SK-N-SH treated with all-trans-retinoic acid at 6 μM for 48 hours (cell line): ENCODE results near the gene ZNF768.

Source experiments
- ATAC-seq: fragments of 200-7000 bp; cut with Tn5 transposase; 3 replicates; pipeline ENCODE4 v1.9.1; 2020; ENCODE audit warnings: mild to moderate bottlenecking, moderate library complexity
- CSDC2 ChIP-seq: fragments of 250-450 bp; sonication (Bioruptor Pico); IDR thresholded peaks from 2 replicates; pipeline ENCODE4 v1.5.0; 2020; ENCODE audit warnings: mild to moderate bottlenecking, moderate library complexity
- ESRRG ChIP-seq: fragments of 250-450 bp; sonication (Bioruptor Pico); IDR thresholded peaks from 2 replicates; pipeline ENCODE4 v1.6.1; 2021; ENCODE audit warnings: mild to moderate bottlenecking
- GLIS3 ChIP-seq: fragments of 250-450 bp; sonication (Bioruptor Pico); IDR thresholded peaks from 2 replicates; pipeline ENCODE4 v1.5.0; 2020; ENCODE audit warnings: mild to moderate bottlenecking, moderate library complexity
- ISL1 ChIP-seq: fragments of 250-450 bp; sonication (Bioruptor Pico); IDR thresholded peaks from 2 replicates; pipeline ENCODE4 v2.1.2; 2022; ENCODE audit warnings: mild to moderate bottlenecking, moderate library complexity
- OSR1 ChIP-seq: fragments of 250-450 bp; sonication (Bioruptor Pico); IDR thresholded peaks from 2 replicates; pipeline ENCODE4 v1.8.0; 2022; ENCODE audit warnings: moderate library complexity, mild to moderate bottlenecking, inconsistent platforms
- PPARA ChIP-seq: fragments of 250-450 bp; sonication (Bioruptor Pico); IDR thresholded peaks from 2 replicates; pipeline ENCODE4 v1.5.0; 2020; ENCODE audit warnings: mild to moderate bottlenecking, borderline replicate concordance
- RARB ChIP-seq: fragments of 250-450 bp; sonication (Bioruptor Pico); IDR thresholded peaks from 2 replicates; pipeline ENCODE4 v1.8.0; 2021; ENCODE audit warnings: mild to moderate bottlenecking, moderate library complexity
- SNAI2 ChIP-seq: fragments of 250-450 bp; sonication (Bioruptor Pico); IDR thresholded peaks from 2 replicates; pipeline ENCODE4 v1.5.0; 2020; ENCODE audit warnings: mild to moderate bottlenecking, moderate library complexity
- TCF4 ChIP-seq: fragments of 250-450 bp; sonication (Bioruptor Pico); IDR thresholded peaks from 2 replicates; pipeline ENCODE4 v1.8.0; 2021; ENCODE audit warnings: mild to moderate bottlenecking, moderate library complexity, borderline replicate concordance
- TOX ChIP-seq: fragments of 250-450 bp; sonication (Bioruptor Pico); IDR thresholded peaks from 2 replicates; pipeline ENCODE4 v1.8.0; 2021; ENCODE audit warnings: mild to moderate bottlenecking, moderate library complexity, borderline replicate concordance
- ZC3H10 ChIP-seq: fragments of 250-450 bp; sonication (Bioruptor Pico); IDR thresholded peaks from 2 replicates; pipeline ENCODE4 v1.5.1; 2021; ENCODE audit warnings: mild to moderate bottlenecking, moderate library complexity
- ZFP3 ChIP-seq: fragments of 250-450 bp; sonication (Bioruptor Pico); IDR thresholded peaks from 2 replicates; pipeline ENCODE4 v1.5.0; 2020; ENCODE audit warnings: mild to moderate bottlenecking, moderate library complexity
- ZFP30 ChIP-seq: fragments of 450-650 bp; formaldehyde crosslinking; IDR thresholded peaks from 2 replicates; pipeline ENCODE4 v1.5.0; 2022; ENCODE audit warnings: mild to moderate bottlenecking, moderate library complexity
- ZNF565 ChIP-seq: fragments of 450-650 bp; formaldehyde crosslinking; conservative IDR thresholded peaks from 2 replicates; pipeline ENCODE4 v1.5.0; 2020; ENCODE audit warnings: low read depth, mild to moderate bottlenecking, moderate library complexity
- ZNF70 ChIP-seq: fragments of 450-650 bp; formaldehyde crosslinking; IDR thresholded peaks from 2 replicates; pipeline ENCODE4 v1.5.0; 2020; ENCODE audit warnings: mild to moderate bottlenecking, moderate library complexity
- ZNF8 ChIP-seq: fragments of 450-650 bp; formaldehyde crosslinking; IDR thresholded peaks from 2 replicates; pipeline ENCODE4 v1.5.0; 2020; ENCODE audit warnings: mild to moderate bottlenecking, moderate library complexity
- TF ChIP-seq, protein P1 (sequence below): fragments of 250-450 bp; sonication (Bioruptor Pico); IDR thresholded peaks from 2 replicates; pipeline ENCODE4 v1.8.0; 2020; ENCODE audit warnings: mild to moderate bottlenecking, moderate library complexity, borderline replicate concordance
- TF ChIP-seq, protein P2 (sequence below): fragments of 250-450 bp; sonication (Bioruptor Pico); IDR thresholded peaks from 2 replicates; pipeline ENCODE4 v1.5.1; 2020; ENCODE audit warnings: low read depth, mild to moderate bottlenecking, moderate library complexity
- TF ChIP-seq, protein P3 (sequence below): fragments of 250-450 bp; sonication (Bioruptor Pico); IDR thresholded peaks from 2 replicates; pipeline ENCODE4 v1.5.0; 2020; ENCODE audit warnings: mild to moderate bottlenecking, moderate library complexity
- TF ChIP-seq, protein P4 (sequence below): fragments of 250-450 bp; sonication (Bioruptor Pico); IDR thresholded peaks from 2 replicates; pipeline ENCODE4 v1.5.1; 2021; ENCODE audit warnings: mild to moderate bottlenecking, moderate library complexity
- TF ChIP-seq, protein P5 (sequence below): fragments of 250-450 bp; sonication (Bioruptor Pico); IDR thresholded peaks from 2 replicates; pipeline ENCODE4 v1.8.0; 2021; ENCODE audit warnings: low read depth, mild to moderate bottlenecking, moderate library complexity, borderline replicate concordance

ZNF768 gene

DNA sequence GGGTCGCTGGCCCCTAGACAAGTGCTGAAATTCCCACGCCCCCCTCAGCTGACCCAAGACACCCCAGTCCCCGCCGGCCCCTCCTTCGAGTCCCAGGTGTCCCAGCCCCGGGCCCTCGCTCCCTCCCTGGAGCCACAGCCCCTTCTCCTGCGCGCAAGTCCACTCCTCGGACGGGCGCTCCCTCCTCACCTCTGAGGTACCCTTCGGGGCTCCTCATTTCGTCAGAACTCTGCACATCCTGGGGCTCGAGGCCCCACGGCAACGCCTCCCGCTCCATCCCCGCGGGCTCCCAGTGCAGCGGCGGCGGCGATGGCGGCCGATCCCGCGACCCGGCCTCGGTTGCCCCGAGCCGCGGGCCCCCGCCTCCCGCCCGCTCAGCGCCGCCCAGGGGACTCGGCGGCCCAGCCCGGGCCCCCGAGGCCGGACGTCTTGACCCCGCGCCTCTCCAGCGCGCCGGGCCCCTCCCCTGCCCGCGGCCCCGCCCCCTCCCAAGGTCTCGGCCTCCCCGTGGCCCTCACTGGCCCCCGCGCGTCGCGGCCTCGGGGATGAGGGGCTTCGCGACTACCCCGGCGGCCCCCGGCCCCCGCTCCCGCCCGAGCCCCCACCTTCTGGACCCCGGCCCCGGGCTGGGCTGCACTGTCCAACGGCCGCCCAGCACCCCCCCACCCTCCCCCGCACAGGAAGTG, at the start of gene ZNF768:
ZNF768 (minus strand) TSS at position 430 of the 686 bp plus-strand sequence; CDS start at position 277, 153 bp downstream.
- no peak for TF ChIP-seq SNAI2 (CRISPR knock-in tag)
- TF ChIP-seq, protein P1, sequence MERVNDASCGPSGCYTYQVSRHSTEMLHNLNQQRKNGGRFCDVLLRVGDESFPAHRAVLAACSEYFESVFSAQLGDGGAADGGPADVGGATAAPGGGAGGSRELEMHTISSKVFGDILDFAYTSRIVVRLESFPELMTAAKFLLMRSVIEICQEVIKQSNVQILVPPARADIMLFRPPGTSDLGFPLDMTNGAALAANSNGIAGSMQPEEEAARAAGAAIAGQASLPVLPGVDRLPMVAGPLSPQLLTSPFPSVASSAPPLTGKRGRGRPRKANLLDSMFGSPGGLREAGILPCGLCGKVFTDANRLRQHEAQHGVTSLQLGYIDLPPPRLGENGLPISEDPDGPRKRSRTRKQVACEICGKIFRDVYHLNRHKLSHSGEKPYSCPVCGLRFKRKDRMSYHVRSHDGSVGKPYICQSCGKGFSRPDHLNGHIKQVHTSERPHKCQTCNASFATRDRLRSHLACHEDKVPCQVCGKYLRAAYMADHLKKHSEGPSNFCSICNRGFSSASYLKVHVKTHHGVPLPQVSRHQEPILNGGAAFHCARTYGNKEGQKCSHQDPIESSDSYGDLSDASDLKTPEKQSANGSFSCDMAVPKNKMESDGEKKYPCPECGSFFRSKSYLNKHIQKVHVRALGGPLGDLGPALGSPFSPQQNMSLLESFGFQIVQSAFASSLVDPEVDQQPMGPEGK (CRISPR knock-in tag), result no peak
- TF ChIP-seq GLIS3, result no peak
- no peak for TF ChIP-seq TOX (CRISPR knock-in tag)
- TF ChIP-seq ESRRG, result no peak
- TF ChIP-seq ZNF565 (CRISPR knock-in tag), result no peak
- no peak for TF ChIP-seq OSR1 (CRISPR knock-in tag)
- TF ChIP-seq RARB, result no peak
- no peak for TF ChIP-seq ZFP30 (CRISPR knock-in tag)
- TF ChIP-seq, protein P2, sequence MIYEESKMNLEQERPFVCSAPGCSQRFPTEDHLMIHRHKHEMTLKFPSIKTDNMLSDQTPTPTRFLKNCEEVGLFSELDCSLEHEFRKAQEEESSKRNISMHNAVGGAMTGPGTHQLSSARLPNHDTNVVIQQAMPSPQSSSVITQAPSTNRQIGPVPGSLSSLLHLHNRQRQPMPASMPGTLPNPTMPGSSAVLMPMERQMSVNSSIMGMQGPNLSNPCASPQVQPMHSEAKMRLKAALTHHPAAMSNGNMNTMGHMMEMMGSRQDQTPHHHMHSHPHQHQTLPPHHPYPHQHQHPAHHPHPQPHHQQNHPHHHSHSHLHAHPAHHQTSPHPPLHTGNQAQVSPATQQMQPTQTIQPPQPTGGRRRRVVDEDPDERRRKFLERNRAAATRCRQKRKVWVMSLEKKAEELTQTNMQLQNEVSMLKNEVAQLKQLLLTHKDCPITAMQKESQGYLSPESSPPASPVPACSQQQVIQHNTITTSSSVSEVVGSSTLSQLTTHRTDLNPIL (CRISPR knock-in tag), result no peak
- TF ChIP-seq ZFP3 (CRISPR knock-in tag), result no peak
- no peak for TF ChIP-seq TCF4 (CRISPR knock-in tag)
- TF ChIP-seq ZC3H10 (CRISPR knock-in tag), result no peak
- TF ChIP-seq, protein P3, sequence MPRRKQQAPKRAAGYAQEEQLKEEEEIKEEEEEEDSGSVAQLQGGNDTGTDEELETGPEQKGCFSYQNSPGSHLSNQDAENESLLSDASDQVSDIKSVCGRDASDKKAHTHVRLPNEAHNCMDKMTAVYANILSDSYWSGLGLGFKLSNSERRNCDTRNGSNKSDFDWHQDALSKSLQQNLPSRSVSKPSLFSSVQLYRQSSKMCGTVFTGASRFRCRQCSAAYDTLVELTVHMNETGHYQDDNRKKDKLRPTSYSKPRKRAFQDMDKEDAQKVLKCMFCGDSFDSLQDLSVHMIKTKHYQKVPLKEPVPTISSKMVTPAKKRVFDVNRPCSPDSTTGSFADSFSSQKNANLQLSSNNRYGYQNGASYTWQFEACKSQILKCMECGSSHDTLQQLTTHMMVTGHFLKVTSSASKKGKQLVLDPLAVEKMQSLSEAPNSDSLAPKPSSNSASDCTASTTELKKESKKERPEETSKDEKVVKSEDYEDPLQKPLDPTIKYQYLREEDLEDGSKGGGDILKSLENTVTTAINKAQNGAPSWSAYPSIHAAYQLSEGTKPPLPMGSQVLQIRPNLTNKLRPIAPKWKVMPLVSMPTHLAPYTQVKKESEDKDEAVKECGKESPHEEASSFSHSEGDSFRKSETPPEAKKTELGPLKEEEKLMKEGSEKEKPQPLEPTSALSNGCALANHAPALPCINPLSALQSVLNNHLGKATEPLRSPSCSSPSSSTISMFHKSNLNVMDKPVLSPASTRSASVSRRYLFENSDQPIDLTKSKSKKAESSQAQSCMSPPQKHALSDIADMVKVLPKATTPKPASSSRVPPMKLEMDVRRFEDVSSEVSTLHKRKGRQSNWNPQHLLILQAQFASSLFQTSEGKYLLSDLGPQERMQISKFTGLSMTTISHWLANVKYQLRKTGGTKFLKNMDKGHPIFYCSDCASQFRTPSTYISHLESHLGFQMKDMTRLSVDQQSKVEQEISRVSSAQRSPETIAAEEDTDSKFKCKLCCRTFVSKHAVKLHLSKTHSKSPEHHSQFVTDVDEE (CRISPR knock-in tag), result no peak
- no peak for TF ChIP-seq ZNF8 (CRISPR knock-in tag)
- TF ChIP-seq, protein P4, sequence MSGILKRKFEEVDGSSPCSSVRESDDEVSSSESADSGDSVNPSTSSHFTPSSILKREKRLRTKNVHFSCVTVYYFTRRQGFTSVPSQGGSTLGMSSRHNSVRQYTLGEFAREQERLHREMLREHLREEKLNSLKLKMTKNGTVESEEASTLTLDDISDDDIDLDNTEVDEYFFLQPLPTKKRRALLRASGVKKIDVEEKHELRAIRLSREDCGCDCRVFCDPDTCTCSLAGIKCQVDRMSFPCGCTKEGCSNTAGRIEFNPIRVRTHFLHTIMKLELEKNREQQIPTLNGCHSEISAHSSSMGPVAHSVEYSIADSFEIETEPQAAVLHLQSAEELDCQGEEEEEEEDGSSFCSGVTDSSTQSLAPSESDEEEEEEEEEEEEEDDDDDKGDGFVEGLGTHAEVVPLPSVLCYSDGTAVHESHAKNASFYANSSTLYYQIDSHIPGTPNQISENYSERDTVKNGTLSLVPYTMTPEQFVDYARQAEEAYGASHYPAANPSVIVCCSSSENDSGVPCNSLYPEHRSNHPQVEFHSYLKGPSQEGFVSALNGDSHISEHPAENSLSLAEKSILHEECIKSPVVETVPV (CRISPR knock-in tag), result no peak
- TF ChIP-seq, protein P5, sequence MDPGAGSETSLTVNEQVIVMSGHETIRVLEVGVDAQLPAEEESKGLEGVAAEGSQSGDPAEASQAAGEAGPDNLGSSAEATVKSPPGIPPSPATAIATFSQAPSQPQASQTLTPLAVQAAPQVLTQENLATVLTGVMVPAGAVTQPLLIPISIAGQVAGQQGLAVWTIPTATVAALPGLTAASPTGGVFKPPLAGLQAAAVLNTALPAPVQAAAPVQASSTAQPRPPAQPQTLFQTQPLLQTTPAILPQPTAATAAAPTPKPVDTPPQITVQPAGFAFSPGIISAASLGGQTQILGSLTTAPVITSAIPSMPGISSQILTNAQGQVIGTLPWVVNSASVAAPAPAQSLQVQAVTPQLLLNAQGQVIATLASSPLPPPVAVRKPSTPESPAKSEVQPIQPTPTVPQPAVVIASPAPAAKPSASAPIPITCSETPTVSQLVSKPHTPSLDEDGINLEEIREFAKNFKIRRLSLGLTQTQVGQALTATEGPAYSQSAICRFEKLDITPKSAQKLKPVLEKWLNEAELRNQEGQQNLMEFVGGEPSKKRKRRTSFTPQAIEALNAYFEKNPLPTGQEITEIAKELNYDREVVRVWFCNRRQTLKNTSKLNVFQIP (CRISPR knock-in tag), result no peak
- no peak for TF ChIP-seq ISL1 (CRISPR knock-in tag)
- TF ChIP-seq PPARA (CRISPR knock-in tag), result no peak
- TF ChIP-seq ZNF70 (CRISPR knock-in tag), result no peak
- peak; percentile 30 for ATAC-seq

DNA sequence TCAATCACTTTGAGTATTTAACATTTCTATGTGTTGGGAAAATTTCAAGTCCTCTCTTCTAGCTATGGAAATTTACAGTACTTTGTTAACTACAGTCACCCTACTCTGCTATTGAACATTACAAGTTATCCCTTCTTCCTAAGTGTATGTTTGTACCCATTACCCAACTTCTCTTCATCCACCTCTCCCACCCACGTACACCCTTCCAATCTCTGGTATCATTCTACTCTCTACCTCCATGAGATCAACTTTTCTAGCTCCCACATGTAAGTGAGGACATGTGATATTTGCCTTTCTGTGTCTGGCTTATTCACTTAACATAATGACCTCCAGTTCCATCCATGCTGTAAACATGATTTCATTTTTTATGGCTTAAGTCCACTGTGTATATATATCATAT, 48.3 kb upstream of the ZNF768 start:
- no peak for ATAC-seq
- TF ChIP-seq RARB (no peak), ZC3H10 (CRISPR knock-in tag) (no peak), CSDC2 (CRISPR knock-in tag) (no peak), ISL1 (CRISPR knock-in tag) (no peak), PPARA (CRISPR knock-in tag) (no peak)
